NCI-H2171 (cell line): Measurements from ENCODE around the gene SAA1.

Experiments
- DNase-seq: peaks from one replicate; lab custom pipeline; 2025; lab: John Stamatoyannopoulos, UW

Gene SAA1

GRCh38 chr11:18310800-18311340 lies 44.8 kb downstream of the SAA1 start:
- no peak for DNase-seq

- no peak for DNase-seq
These were observed 45.9 kb downstream of the SAA1 start for GRCh38 chr11:18312012-18312411.

- DNase-seq = no peak
These were observed 46.8 kb downstream of the SAA1 start for GRCh38 chr11:18312663-18313420.

GRCh38 chr11:18313965-18314763 lies 48.1 kb downstream of the SAA1 start:
- no peak for DNase-seq

GRCh38 chr11:18314784-18315523 lies 48.9 kb downstream of the SAA1 start:
- no peak for DNase-seq

GRCh38 chr11:18315893-18316292 lies 49.8 kb downstream of the SAA1 start:
- DNase-seq = no peak

- no peak for DNase-seq
These were observed 51.5 kb downstream of the SAA1 start for GRCh38 chr11:18317551-18317950.
